Measurements from ENCODE around the gene THTPA. TPM values are rescaled to one million over a fixed set of nuclear protein-coding genes. Genes with fewer than 3 reads are reported as not detected.

THTPA gene
- polyA plus RNA-seq, 3 donors = 15.3 to 18.2 (median 17.0) TPM

DNA sequence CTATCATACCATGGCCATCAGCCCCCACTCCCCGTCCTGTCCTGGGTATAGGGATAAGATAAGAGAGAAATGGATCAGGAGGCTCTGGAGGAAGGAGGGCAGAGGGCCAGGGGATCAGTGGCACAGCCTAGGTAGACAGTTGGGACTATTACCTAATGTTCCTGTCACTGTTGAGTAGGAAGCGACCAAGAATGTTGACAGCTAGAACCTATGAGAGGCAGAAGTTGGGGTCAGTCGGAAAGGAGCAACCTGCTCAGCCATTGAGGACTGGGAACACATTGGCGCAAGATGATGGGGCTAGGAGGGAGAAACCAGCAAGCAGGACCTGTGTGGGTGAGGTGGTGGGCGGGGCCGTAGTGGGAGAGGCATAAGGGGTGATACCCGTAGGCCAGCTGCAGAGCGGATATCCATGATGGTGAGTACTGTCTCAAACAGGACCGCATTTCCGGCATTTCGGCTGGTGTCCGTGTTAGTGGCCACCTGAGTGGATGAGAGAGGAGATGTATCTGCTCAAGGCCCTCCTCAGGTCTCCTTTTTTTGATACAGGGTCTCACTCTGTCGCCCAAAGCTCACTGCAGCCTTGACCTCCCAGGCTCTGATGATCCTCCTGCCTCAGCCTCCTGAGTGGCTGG, 8.2 kb downstream of the THTPA start:
- peaks cover 48% of the 10 kb centered on the region for H3K4me1 Mint-ChIP-seq
- Histone ChIP-seq H3K9me3 (replicated peaks in 1 of 2; ENCODE audit: control insufficient read depth in 1 of 2, insufficient read depth in 1 of 2, low read length in 2 of 2) (no peaks in the 10 kb centered on the region), H4K20me1 (ENCODE audit: insufficient read depth, low read length) (peaks cover 30% of the 10 kb centered on the region), H3K4me2 (replicated peaks; ENCODE audit: extremely low read depth, low read length, poor library complexity, severe bottlenecking) (no peak overlapping the region), H3K27me3 (ENCODE audit: control insufficient read depth in 2 of 2, insufficient read depth in 2 of 2, low read length in 2 of 2) (no peaks in the 10 kb centered on the region), H3K79me2 (ENCODE audit: insufficient read depth, low read length) (peaks cover 15% of the 10 kb centered on the region), H3K4me1 (ENCODE audit: control insufficient read depth in 1 of 2, insufficient read depth in 2 of 2, low read length in 2 of 2) (peaks cover 39 to 47% of the 10 kb centered on the region in 2 donors), H3K9ac (ENCODE audit: insufficient read depth, low read length, poor library complexity, severe bottlenecking) (no peak overlapping the region), H2AFZ (ENCODE audit: insufficient read depth, low read depth, low read length, poor library complexity, severe bottlenecking) (no peak overlapping the region), H3K36me3 (replicated peaks in 1 of 2; ENCODE audit: control insufficient read depth in 1 of 2, insufficient read depth in 2 of 2, low read length in 2 of 2) (peaks cover 50 to 64% of the 10 kb centered on the region in 2 donors), H3K27ac (ENCODE audit: low read depth in 1 of 2, low read length in 2 of 2) (peak overlapping the region in 1 of 2 donors; percentile 24), H3K4me3 (replicated peaks in 1 of 3; ENCODE audit: low read depth in 2 of 3, low read length in 3 of 3) (no peak overlapping the region)
- TF ChIP-seq, protein P1, sequence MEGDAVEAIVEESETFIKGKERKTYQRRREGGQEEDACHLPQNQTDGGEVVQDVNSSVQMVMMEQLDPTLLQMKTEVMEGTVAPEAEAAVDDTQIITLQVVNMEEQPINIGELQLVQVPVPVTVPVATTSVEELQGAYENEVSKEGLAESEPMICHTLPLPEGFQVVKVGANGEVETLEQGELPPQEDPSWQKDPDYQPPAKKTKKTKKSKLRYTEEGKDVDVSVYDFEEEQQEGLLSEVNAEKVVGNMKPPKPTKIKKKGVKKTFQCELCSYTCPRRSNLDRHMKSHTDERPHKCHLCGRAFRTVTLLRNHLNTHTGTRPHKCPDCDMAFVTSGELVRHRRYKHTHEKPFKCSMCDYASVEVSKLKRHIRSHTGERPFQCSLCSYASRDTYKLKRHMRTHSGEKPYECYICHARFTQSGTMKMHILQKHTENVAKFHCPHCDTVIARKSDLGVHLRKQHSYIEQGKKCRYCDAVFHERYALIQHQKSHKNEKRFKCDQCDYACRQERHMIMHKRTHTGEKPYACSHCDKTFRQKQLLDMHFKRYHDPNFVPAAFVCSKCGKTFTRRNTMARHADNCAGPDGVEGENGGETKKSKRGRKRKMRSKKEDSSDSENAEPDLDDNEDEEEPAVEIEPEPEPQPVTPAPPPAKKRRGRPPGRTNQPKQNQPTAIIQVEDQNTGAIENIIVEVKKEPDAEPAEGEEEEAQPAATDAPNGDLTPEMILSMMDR (IDR thresholded peaks at IDR 0.05) = no peak
- intact Hi-C loops (cut with micrococcal nuclease) = loop anchor here in 1 of 2 donors (5.0 to 10.0 kb wide), 2 partner anchors 87 to 239 kb away; partner anchors contain the start of gene PABPN1
- H3K27ac Mint-ChIP-seq = peak overlapping the region in 4 of 7 donors; percentile 22 to 50 (median 30)
- H3K36me3 Mint-ChIP-seq = peaks cover 50 to 68% of the 10 kb centered on the region in 2 donors
- H3K4me3 Mint-ChIP-seq = no peak overlapping the region
- peaks cover 0 to 1% (median 0%) of the 10 kb centered on the region in 3 donors for H3K27me3 Mint-ChIP-seq (ENCODE audit: low read depth in 3 of 3)
- H3K9me3 Mint-ChIP-seq = peaks cover 0 to 2% (median 0%) of the 10 kb centered on the region in 7 donors
- WGBS (ENCODE audit: insufficient coverage) = 90% methylated on average over 11 of the region's 13 CpGs
- DNase-seq = no peak

DNA sequence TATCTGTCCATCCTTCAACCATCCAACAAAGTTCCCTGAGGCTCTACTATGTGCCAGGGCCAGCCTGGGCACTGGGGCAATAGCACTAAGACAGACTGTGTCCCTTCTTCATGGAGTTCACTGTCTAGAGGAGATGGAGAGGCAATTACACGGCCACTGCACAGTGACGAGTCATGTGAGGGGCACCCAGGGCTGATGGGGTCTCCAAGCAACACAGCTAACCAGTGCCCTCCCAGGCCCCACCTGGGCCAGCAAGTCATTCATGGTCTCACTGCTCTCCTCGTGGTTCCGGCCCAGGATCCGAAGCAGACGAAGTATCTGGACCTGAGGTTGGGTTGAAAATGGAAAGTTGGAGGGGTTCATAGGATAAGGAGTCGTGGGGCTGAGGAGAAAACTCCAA, 8.8 kb downstream of the THTPA start:
- peaks cover 0 to 3% (median 0%) of the 10 kb centered on the region in 7 donors for H3K9me3 Mint-ChIP-seq
- peaks cover 46 to 62% of the 10 kb centered on the region in 2 donors for H3K36me3 Mint-ChIP-seq
- Histone ChIP-seq H3K4me2 (replicated peaks; ENCODE audit: extremely low read depth, low read length, poor library complexity, severe bottlenecking) (no peak overlapping the region), H3K79me2 (ENCODE audit: insufficient read depth, low read length) (peaks cover 15% of the 10 kb centered on the region), H3K4me1 (ENCODE audit: control insufficient read depth in 1 of 2, insufficient read depth in 2 of 2, low read length in 2 of 2) (peaks cover 39 to 53% of the 10 kb centered on the region in 2 donors), H3K4me3 (replicated peaks in 1 of 3; ENCODE audit: low read depth in 2 of 3, low read length in 3 of 3) (no peak overlapping the region), H2AFZ (ENCODE audit: insufficient read depth, low read depth, low read length, poor library complexity, severe bottlenecking) (no peak overlapping the region), H3K27ac (ENCODE audit: low read depth in 1 of 2, low read length in 2 of 2) (no peak overlapping the region), H3K9me3 (replicated peaks in 1 of 2; ENCODE audit: control insufficient read depth in 1 of 2, insufficient read depth in 1 of 2, low read length in 2 of 2) (no peaks in the 10 kb centered on the region), H3K27me3 (ENCODE audit: control insufficient read depth in 2 of 2, insufficient read depth in 2 of 2, low read length in 2 of 2) (no peaks in the 10 kb centered on the region), H3K9ac (ENCODE audit: insufficient read depth, low read length, poor library complexity, severe bottlenecking) (no peak overlapping the region), H4K20me1 (ENCODE audit: insufficient read depth, low read length) (peaks cover 25% of the 10 kb centered on the region), H3K36me3 (replicated peaks in 1 of 2; ENCODE audit: control insufficient read depth in 1 of 2, insufficient read depth in 2 of 2, low read length in 2 of 2) (peaks cover 48 to 58% of the 10 kb centered on the region in 2 donors)
- peaks cover 0 to 1% (median 0%) of the 10 kb centered on the region in 3 donors for H3K27me3 Mint-ChIP-seq (ENCODE audit: low read depth in 3 of 3)
- H3K4me1 Mint-ChIP-seq = peaks cover 50% of the 10 kb centered on the region
- 75% methylated on average over 2 of the region's 7 CpGs for whole genome bisulfite sequencing (ENCODE audit: insufficient coverage)
- DNase-seq = no peak
- H3K4me3 Mint-ChIP-seq = no peak overlapping the region
- intact Hi-C loops (cut with micrococcal nuclease) = loop anchor here in 1 of 2 donors (5.0 to 10.0 kb wide), 2 partner anchors 88 to 240 kb away; partner anchors contain the start of gene PABPN1
- TF ChIP-seq, protein P1 (IDR thresholded peaks at IDR 0.05) = no peak
- peak overlapping the region in 3 of 7 donors; percentile 27 to 36 (median 33) for H3K27ac Mint-ChIP-seq
